HEK293 (cell line): ENCODE data around the gene PRC1.

Experiments
- CTCF ChIA-PET: fragments of 350-600 bp; formaldehyde crosslinking; extraction: SDS; loops from one replicate; lab custom pipeline; 2021; ENCODE audit warnings: antibody characterized with exemption; lab: Yijun Ruan, JAX
- POLR2A ChIA-PET: fragments of 300-600 bp; formaldehyde crosslinking; extraction: SDS; loops from one replicate; lab custom pipeline; 2020; ENCODE audit warnings: antibody characterized with exemption, inconsistent platforms; lab: Yijun Ruan, JAX
- H3K27ac ChIP-seq: fragments of 200-500 bp; sonication (Bioruptor generic); 2 replicates; pipeline ENCODE4 v1.5.1; 2014; ENCODE audit warnings: low read depth, low read length, control low read depth, inconsistent platforms; ENCODE audit errors: extremely low read depth
- H3K36me3 ChIP-seq, 2 experiments: fragments of 200-500 bp in 1 of 2; sonication (Bioruptor generic) in 1 of 2; 1 replicate in 1 of 2; 2 replicates in 1 of 2; pipeline ENCODE4 v1.5.1; 2014 to 2017; ENCODE audit warnings: inconsistent platforms in 2 of 2, low read length in 2 of 2; ENCODE audit not compliant: control insufficient read depth in 2 of 2, insufficient read depth in 1 of 2
- H3K4me1 ChIP-seq: fragments of 200-500 bp; sonication (Bioruptor generic); 2 replicates; pipeline ENCODE4 v1.5.1; 2014; ENCODE audit warnings: mild to moderate bottlenecking, low read length, inconsistent platforms; ENCODE audit not compliant: control insufficient read depth, insufficient read depth
- H3K4me3 ChIP-seq: 2 replicates; pipeline ENCODE4 v1.5.1; 2011; ENCODE audit warnings: low read depth, mild to moderate bottlenecking, control low read depth, low read length, moderate library complexity
- H3K9me3 ChIP-seq: fragments of 200-500 bp; sonication (Bioruptor generic); 2 replicates; pipeline ENCODE4 v1.5.1; 2014; ENCODE audit warnings: low read depth, low read length, inconsistent platforms; ENCODE audit not compliant: control insufficient read depth, insufficient read depth
- GLI2 ChIP-seq: fragments of 450-650 bp; formaldehyde crosslinking; IDR thresholded peaks from 2 replicates; pipeline ENCODE4; 2017; ENCODE audit warnings: missing biosample characterization, missing genetic modification characterization, low read depth, borderline replicate concordance
- KLF8 ChIP-seq: fragments of 450-650 bp; formaldehyde crosslinking; IDR thresholded peaks from 2 replicates; pipeline ENCODE4 v1.5.1; 2016; ENCODE audit warnings: missing biosample characterization, missing genetic modification characterization
- OVOL3 ChIP-seq: fragments of 450-650 bp; formaldehyde crosslinking; IDR thresholded peaks from 2 replicates; pipeline ENCODE4 v1.5.1; 2016; ENCODE audit warnings: missing biosample characterization, missing genetic modification characterization
- ZBTB6 ChIP-seq: fragments of 450-650 bp; formaldehyde crosslinking; IDR thresholded peaks from 2 replicates; pipeline ENCODE4 v1.5.1; 2017; ENCODE audit warnings: missing biosample characterization, missing genetic modification characterization
- ZEB2 ChIP-seq: fragments of 450-650 bp; formaldehyde crosslinking; IDR thresholded peaks from 2 replicates; pipeline ENCODE4 v1.5.1; 2016; ENCODE audit warnings: missing biosample characterization, missing genetic modification characterization
- ZNF10 ChIP-seq: fragments of 450-650 bp; formaldehyde crosslinking; IDR thresholded peaks from 2 replicates; pipeline ENCODE4 v1.5.1; 2017; ENCODE audit warnings: missing biosample characterization, missing genetic modification characterization
- ZNF174 ChIP-seq: fragments of 450-650 bp; formaldehyde crosslinking; IDR thresholded peaks from 2 replicates; pipeline ENCODE4 v1.5.0; 2017; ENCODE audit warnings: missing biosample characterization, mild to moderate bottlenecking, missing genetic modification characterization
- ZNF19 ChIP-seq: fragments of 450-650 bp; formaldehyde crosslinking; IDR thresholded peaks from 2 replicates; pipeline ENCODE4; 2016; ENCODE audit warnings: missing biosample characterization, missing genetic modification characterization, low read depth
- ZNF221 ChIP-seq: fragments of 450-650 bp; formaldehyde crosslinking; IDR thresholded peaks from 2 replicates; pipeline ENCODE4 v1.5.1; 2017; ENCODE audit warnings: missing biosample characterization, missing genetic modification characterization, borderline replicate concordance
- ZNF223 ChIP-seq: fragments of 450-650 bp; formaldehyde crosslinking; IDR thresholded peaks from 2 replicates; pipeline ENCODE4 v1.5.1; 2016; ENCODE audit warnings: missing biosample characterization, missing genetic modification characterization
- ZNF324 ChIP-seq: fragments of 450-650 bp; formaldehyde crosslinking; IDR thresholded peaks from 2 replicates; pipeline ENCODE4 v1.5.1; 2016; ENCODE audit warnings: missing biosample characterization, missing genetic modification characterization
- ZNF335 ChIP-seq: fragments of 450-650 bp; formaldehyde crosslinking; conservative IDR thresholded peaks from 2 replicates; pipeline ENCODE4 v1.5.1; 2016; ENCODE audit warnings: missing biosample characterization, missing genetic modification characterization
- ZNF362 ChIP-seq: fragments of 450-650 bp; formaldehyde crosslinking; IDR thresholded peaks from 2 replicates; pipeline ENCODE4 v1.5.1; 2016; ENCODE audit warnings: missing biosample characterization, missing genetic modification characterization
- ZNF366 ChIP-seq: fragments of 450-650 bp; formaldehyde crosslinking; conservative IDR thresholded peaks from 2 replicates; pipeline ENCODE4 v1.5.1; 2016; ENCODE audit warnings: missing biosample characterization, missing genetic modification characterization
- ZNF596 ChIP-seq: fragments of 450-650 bp; IDR thresholded peaks from 2 replicates; pipeline ENCODE4 v1.5.0; 2018; ENCODE audit warnings: missing biosample characterization, mild to moderate bottlenecking, missing genetic modification characterization, moderate library complexity
- ZNF624 ChIP-seq: fragments of 450-650 bp; formaldehyde crosslinking; IDR thresholded peaks from 2 replicates; pipeline ENCODE4 v1.5.1; 2017; ENCODE audit warnings: missing biosample characterization, missing genetic modification characterization
- ZNF654 ChIP-seq: fragments of 450-650 bp; formaldehyde crosslinking; IDR thresholded peaks from 2 replicates; pipeline ENCODE4 v1.5.1; 2016; ENCODE audit warnings: low read depth, missing biosample characterization, missing genetic modification characterization
- ZNF664 ChIP-seq: fragments of 450-650 bp; formaldehyde crosslinking; IDR thresholded peaks from 2 replicates; pipeline ENCODE4 v1.5.1; 2016; ENCODE audit warnings: missing biosample characterization, missing genetic modification characterization
- TF ChIP-seq, protein P1 (sequence below): fragments of 450-650 bp; formaldehyde crosslinking; IDR thresholded peaks from 2 replicates; pipeline ENCODE4 v1.5.1; 2017; ENCODE audit warnings: missing biosample characterization, missing genetic modification characterization
- TF ChIP-seq, protein P2 (sequence below): IDR thresholded peaks from 2 replicates; pipeline ENCODE4 v1.6.1; 2011; ENCODE audit warnings: mild to moderate bottlenecking, low read depth, low read length, borderline replicate concordance

PRC1 gene

DNA sequence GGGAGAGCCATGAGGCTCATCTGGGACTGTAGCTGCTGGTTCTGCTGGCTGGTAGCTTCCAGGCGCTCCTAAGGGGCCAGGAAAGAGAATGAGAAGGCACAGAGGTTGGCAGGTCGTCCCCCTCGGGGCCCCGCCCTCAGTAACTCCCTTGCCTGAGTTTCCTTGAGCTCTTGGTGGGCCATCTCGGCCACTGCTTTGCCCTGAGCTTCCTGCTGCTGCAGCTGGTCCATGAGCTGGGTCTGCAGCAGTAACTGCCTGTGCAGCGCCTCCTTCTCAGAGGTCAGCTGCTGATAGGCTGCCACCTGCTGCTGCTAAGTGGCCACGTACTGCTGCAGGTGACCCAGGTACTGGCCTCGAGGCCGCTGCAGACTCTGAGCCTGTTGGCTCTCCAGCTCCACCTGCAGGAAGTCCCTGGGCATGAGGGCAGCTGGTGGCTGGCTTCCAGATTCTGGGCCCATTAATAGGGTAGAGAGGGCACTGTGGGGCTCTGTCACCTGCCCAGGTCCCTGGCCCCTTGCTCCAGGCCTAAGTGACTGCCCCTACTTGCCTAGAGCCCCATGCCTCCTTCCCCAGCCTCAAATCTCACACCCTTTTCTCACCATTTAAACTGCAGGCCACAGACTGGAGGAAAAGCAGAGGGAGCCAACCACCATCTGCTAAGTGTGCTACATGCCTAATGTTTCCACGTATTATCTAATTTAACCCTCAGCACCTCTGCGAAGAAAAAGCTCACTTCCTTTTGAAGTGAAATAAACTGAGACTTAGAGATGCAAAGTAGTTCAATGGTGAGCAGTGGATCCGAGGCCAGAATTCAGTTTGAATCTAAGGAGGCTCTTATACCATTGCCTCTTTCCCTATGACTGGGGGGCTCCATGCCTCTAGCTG lies 38.8 kb upstream of the PRC1 start (continued):
- TF ChIP-seq, protein P1, sequence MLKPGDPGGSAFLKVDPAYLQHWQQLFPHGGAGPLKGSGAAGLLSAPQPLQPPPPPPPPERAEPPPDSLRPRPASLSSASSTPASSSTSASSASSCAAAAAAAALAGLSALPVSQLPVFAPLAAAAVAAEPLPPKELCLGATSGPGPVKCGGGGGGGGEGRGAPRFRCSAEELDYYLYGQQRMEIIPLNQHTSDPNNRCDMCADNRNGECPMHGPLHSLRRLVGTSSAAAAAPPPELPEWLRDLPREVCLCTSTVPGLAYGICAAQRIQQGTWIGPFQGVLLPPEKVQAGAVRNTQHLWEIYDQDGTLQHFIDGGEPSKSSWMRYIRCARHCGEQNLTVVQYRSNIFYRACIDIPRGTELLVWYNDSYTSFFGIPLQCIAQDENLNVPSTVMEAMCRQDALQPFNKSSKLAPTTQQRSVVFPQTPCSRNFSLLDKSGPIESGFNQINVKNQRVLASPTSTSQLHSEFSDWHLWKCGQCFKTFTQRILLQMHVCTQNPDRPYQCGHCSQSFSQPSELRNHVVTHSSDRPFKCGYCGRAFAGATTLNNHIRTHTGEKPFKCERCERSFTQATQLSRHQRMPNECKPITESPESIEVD (tag by site-specific recombination), result no peak
- no peak for TF ChIP-seq ZNF366 (tag by site-specific recombination)
- TF ChIP-seq ZNF335, result no peak
- peak; percentile 74; the same call in 1 of the 2 replicates for TF ChIP-seq ZNF10
- no peak for TF ChIP-seq OVOL3 (tag by site-specific recombination)
- TF ChIP-seq ZNF221 (tag by site-specific recombination), result no peak
- no peak for TF ChIP-seq ZNF624 (tag by site-specific recombination)
- peak; percentile 74; the same call in 1 of the 2 replicates for TF ChIP-seq ZEB2 (tag by site-specific recombination)
- TF ChIP-seq ZNF654 (tag by site-specific recombination), result peak; percentile 51
- no peak for TF ChIP-seq ZNF596 (tag by site-specific recombination)
- TF ChIP-seq ZNF19 (tag by site-specific recombination), result no peak
- TF ChIP-seq ZNF223 (tag by site-specific recombination), result peak; percentile 85
- TF ChIP-seq ZNF174, result no peak
- peak; percentile 93 for TF ChIP-seq ZNF664 (tag by site-specific recombination)

- H3K36me3 ChIP-seq, result no peaks in the 10 kb centered on the region
- no peak overlapping the region for H3K27ac ChIP-seq
- no peaks in the 10 kb centered on the region for H3K9me3 ChIP-seq
- TF ChIP-seq ZNF362 (tag by site-specific recombination) (no peak), KLF8 (tag by site-specific recombination) (no peak), GLI2 (tag by site-specific recombination) (no peak), ZBTB6 (no peak), ZNF324 (tag by site-specific recombination) (no peak)
- TF ChIP-seq, protein P2, sequence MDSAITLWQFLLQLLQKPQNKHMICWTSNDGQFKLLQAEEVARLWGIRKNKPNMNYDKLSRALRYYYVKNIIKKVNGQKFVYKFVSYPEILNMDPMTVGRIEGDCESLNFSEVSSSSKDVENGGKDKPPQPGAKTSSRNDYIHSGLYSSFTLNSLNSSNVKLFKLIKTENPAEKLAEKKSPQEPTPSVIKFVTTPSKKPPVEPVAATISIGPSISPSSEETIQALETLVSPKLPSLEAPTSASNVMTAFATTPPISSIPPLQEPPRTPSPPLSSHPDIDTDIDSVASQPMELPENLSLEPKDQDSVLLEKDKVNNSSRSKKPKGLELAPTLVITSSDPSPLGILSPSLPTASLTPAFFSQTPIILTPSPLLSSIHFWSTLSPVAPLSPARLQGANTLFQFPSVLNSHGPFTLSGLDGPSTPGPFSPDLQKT, result no peak
- ChIA-PET POLR2A (no interaction called here), CTCF (interaction anchor here (0.5 to 4.0 kb wide), 9 partner anchors 8 to 338 kb away, joined by 3 to 38 read pairs (median 10); partner anchors contain the start of genes HDDC3, UNC45A and VPS33B)
- no peak overlapping the region for H3K4me3 ChIP-seq
- no peaks in the 10 kb centered on the region for H3K4me1 ChIP-seq
These were observed 37.5 kb upstream of the PRC1 start for GRCh38 chr15:91031796-91032195.
